AG04450 (cell line): ENCODE results near the gene WASHC3. TPM values are rescaled to one million over a fixed set of nuclear protein-coding genes. Genes with fewer than 3 reads are reported as not detected.

Experiments
- CTCF ChIA-PET: fragments of 300-600, 350-600 bp; formaldehyde crosslinking; extraction: SDS; loops from one replicate; lab custom pipeline; 2022; ENCODE audit warnings: antibody characterized with exemption, inconsistent platforms; lab: Charles Lee
- POLR2A ChIA-PET: fragments of 350-600 bp; formaldehyde crosslinking; extraction: SDS; loops from one replicate; lab custom pipeline; 2021; ENCODE audit warnings: antibody characterized with exemption, inconsistent platforms; lab: Yijun Ruan, JAX
- DNase-seq: peaks from one replicate; pipeline ENCODE4 v3.0.0-alpha.2; 2011; ENCODE audit warnings: low read depth, low spot score
- H3K27ac ChIP-seq: one replicate; pipeline ENCODE4 v1.5.1; 2012; ENCODE audit warnings: low read depth, low read length, control low read depth
- H3K27me3 ChIP-seq: one replicate; pipeline ENCODE4 v1.6.0; 2012; ENCODE audit warnings: low read length; ENCODE audit not compliant: control insufficient read depth, insufficient read depth
- H3K4me3 ChIP-seq: 2 replicates; pipeline ENCODE4 v1.5.1; 2011; ENCODE audit warnings: mild to moderate bottlenecking, low read depth, low read length, control low read depth
- H3K9me3 ChIP-seq: 2 replicates; pipeline ENCODE4 v1.5.1; 2012; ENCODE audit warnings: low read length; ENCODE audit not compliant: control insufficient read depth, insufficient read depth
- CTCF ChIP-seq: IDR thresholded peaks from 2 replicates; pipeline ENCODE4 v1.5.1; 2011; ENCODE audit warnings: low read depth, low read length, control low read depth, inconsistent platforms
- polyA plus RNA-seq: library from polyadenylated mRNA; depleted of rRNA; stranded (reverse); fragments of >200 nt; gene quantifications from 2 replicates; pipeline ENCODE4 v1.2.3, GENCODE V29; 2011

Gene WASHC3
- polyA plus RNA-seq, 1 experiment = 93.8 TPM

GRCh38 chr12:101997102-101997501, 64.7 kb downstream of the WASHC3 start:
- ChIA-PET CTCF (no interaction called here), POLR2A (no interaction called here)
- no peak for DNase-seq
- TF ChIP-seq CTCF = no peak
- Histone ChIP-seq H3K27me3 (no peaks in the 10 kb centered on the region), H3K9me3 (no peaks in the 10 kb centered on the region), H3K4me3 (no peak overlapping the region), H3K27ac (no peak overlapping the region)

- Histone ChIP-seq H3K4me3 (no peak overlapping the region), H3K27ac (no peak overlapping the region), H3K9me3 (no peaks in the 10 kb centered on the region), H3K27me3 (no peaks in the 10 kb centered on the region)
- no peak for DNase-seq
- no peak for TF ChIP-seq CTCF
- ChIA-PET CTCF (no interaction called here), POLR2A (no interaction called here)
Observed at GRCh38 chr12:101995684-101996083, 66.1 kb downstream of the WASHC3 start.

- H3K4me3 ChIP-seq = no peak overlapping the region
- no peak overlapping the region for H3K27ac ChIP-seq
- TF ChIP-seq CTCF = no peak
- no peaks in the 10 kb centered on the region for H3K27me3 ChIP-seq
- CTCF ChIA-PET = interaction anchor here (0.7 to 1.0 kb wide), 2 partner anchors 52 to 493 kb away, joined by 4 read pairs; no protein-coding TSS in a partner anchor
- no peak for DNase-seq
- no peaks in the 10 kb centered on the region for H3K9me3 ChIP-seq
- POLR2A ChIA-PET = no interaction called here
Observed at GRCh38 chr12:101992091-101992490, 69.7 kb downstream of the WASHC3 start.

- TF ChIP-seq CTCF = no peak
- POLR2A ChIA-PET = no interaction called here
- no peaks in the 10 kb centered on the region for H3K27me3 ChIP-seq
- no peak for DNase-seq
- H3K4me3 ChIP-seq = no peak overlapping the region
- no peak overlapping the region for H3K27ac ChIP-seq
- CTCF ChIA-PET = interaction anchor here (0.5 kb wide), 1 partner anchor 809 kb away, joined by 3 read pairs; no protein-coding TSS in a partner anchor
- no peaks in the 10 kb centered on the region for H3K9me3 ChIP-seq
Observed at GRCh38 chr12:101982307-101982706, 79.5 kb downstream of the WASHC3 start.

- ChIA-PET POLR2A (no interaction called here), CTCF (no interaction called here)
- Histone ChIP-seq H3K27ac (no peak overlapping the region), H3K9me3 (no peaks in the 10 kb centered on the region), H3K4me3 (no peak overlapping the region), H3K27me3 (no peaks in the 10 kb centered on the region)
- TF ChIP-seq CTCF = no peak
- DNase-seq = no peak
Observed at GRCh38 chr12:101981868-101982267, 79.9 kb downstream of the WASHC3 start.
